RPMI8226 (cell line): Measurements from ENCODE around the gene ZNF236.

Experiments used
- DNase-seq: peaks from one replicate; pipeline ENCODE4 v3.0.0-alpha.2; 2015

ZNF236 gene

GRCh38 chr18:76992226-76993084 lies 170.1 kb downstream of the ZNF236 start:
- DNase-seq = no peak

GRCh38 chr18:76993085-76993382 lies 170.7 kb downstream of the ZNF236 start:
- no peak for DNase-seq

- DNase-seq = no peak
These were observed 171.2 kb downstream of the ZNF236 start for GRCh38 chr18:76993573-76993972.

GRCh38 chr18:76994086-76994654 lies 171.8 kb downstream of the ZNF236 start:
- no peak for DNase-seq

DNA sequence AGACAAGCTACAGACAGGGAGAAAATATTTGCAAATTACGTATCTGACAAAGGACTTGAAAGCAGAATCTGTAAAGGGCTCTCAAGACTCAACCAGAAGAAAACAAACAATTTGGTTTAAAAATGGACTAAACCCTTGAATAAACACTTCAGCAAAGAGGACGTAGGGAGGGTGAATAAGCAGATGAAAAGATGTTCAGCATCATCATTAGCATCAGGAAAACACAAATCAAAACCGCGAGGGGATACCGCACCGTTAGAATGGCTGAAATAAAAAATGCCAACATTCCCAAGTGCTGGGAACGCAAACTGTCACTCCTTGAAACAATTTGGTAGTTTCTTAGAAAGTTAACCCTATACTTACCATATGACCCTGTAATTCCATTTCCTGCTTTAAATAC lies 173.5 kb downstream of the ZNF236 start:
- no peak for DNase-seq

- no peak for DNase-seq
These were observed 174.1 kb downstream of the ZNF236 start for GRCh38 chr18:76996429-76996828.

DNA sequence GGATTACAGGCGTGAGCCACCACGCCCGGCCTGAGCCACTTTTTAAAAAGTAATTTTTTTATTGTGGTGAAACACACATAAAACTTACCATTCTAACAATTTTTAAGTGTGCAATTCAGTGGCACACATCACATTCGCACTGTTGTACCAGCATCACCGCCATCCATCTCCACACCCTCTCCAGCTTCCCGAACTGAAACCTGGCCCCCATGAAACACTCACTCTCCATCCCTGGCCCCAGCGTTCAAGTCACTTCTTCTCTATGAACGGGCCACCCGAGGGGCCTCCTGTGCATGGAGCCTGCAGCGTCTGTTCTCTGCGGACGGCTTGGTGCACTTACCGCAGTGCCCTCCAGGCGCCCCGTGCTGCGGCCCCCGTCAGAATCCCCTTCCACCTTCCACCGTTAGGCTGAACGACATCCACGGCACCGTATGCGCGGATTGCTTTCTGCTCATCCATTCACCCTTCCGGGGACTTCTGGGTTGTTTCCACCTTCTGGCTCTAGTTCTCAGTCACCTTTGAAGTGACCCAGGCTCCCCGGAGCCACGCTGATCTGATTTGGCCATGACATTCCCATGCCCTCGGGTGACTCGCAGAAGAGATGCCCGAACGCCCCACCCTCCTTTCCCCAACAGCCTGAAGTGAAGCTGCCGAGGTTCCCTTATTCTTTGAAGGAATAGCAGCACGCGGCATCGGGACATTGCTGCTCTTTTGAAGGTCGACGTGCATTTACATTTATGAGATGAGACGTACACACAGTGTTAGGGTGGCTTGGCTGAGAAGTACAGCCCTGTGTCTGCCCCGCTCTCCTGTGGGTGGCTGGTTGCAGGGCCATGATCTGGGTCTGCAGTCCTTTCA lies 175.8 kb downstream of the ZNF236 start:
- no peak for DNase-seq

DNA sequence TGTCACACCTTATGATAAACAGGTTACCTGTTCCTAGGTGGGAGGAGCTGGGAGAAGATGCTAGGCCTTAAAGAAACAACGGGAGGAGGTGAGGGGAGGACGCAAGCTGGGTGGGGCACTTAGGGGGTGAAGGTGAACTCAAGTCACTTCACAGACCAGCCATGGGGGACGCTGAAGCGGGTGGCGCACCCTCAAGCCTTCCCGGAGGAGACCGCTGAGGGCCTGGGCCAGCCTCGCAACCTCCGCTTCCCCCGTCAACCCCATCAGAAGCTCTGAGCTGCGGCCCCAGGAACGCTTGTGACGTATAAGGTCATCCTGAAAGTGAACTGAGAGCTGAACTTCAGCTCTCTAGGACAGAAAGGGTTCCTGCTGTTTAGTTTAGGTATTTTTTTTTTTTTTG lies 176.7 kb downstream of the ZNF236 start:
- no peak for DNase-seq

DNA sequence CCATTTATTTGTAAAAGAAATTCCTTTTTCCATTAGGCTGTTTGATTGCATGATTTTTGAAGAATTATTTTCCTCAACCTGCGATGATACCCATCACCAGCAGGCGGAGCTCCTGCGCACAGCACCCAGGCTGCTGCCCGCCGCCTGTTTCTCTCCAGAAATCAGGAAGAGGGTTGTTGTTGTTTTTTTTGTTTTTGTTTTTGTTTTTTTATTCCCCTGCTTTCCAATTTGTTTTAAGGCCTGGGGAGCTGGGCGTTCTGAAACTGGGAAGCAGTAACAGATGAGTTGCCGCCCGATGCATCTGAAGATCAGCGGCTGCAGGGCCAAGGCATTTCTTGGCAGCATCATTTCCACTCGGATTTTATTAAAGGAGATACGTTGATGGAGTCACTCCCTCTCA lies 178.2 kb downstream of the ZNF236 start:
- peak; percentile 53 for DNase-seq

- no peak for DNase-seq
These were observed 178.7 kb downstream of the ZNF236 start for GRCh38 chr18:77001041-77001440.

GRCh38 chr18:77001979-77002378 lies 179.6 kb downstream of the ZNF236 start:
- DNase-seq = no peak

DNA sequence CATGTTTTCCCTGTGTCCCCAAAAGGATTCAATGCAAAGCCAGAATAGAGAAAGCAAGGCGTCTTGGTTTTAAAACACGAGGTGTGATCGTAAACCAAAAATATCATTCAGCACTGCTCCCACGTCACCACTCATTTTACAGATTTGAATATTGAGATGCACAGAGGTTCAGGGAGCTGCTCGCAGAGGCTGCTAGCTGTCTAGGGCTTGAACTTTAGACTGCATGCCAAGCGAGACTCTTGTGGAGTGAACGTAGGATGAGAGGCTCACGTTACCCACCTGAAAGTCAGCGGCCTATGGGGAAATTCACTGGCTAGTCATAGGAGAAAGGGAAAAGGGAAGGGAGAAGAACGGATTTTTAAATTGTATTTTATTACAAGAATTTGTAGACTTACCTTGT lies 180.1 kb downstream of the ZNF236 start:
- DNase-seq = no peak

GRCh38 chr18:77003316-77003715 lies 181.0 kb downstream of the ZNF236 start:
- no peak for DNase-seq

DNA sequence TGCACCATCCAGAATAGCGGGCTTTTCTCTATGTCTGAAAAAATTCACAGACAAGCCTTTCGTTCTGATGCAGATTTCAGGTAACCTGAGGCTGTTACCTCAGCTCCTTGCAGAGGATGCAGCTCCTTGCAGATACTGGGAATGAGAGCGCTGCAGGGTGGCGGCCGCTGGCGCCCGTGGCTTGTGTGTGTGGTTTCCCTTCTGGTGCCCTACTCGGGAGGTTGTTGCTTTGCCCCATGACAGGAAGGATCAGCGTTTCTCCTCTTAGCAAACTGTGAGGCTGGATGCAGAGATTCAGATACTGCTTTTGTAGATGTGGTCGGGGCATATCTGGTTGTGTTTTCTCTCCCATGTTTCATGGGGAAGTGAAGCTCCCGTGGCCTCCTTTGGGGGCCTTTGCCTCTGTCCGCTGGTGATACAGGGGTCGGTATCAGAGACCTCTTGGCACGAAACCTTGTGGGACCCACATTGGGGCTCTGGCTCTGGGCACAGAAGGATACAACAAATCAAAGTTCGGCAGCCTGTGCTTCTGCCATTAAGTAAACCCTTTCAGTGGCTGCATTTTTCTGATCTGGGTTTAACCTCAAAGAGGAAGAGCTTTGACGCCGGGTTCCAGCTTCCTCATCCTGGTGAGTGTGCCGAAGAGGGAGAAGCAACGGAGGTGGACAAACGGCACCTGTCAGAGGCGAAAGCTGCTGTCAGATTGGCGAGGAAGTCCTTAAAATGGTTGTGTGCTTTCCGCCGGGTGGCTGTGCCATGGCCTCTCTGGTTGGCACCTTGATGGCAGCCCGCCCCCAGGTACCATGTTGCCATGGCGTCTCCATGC lies 182.4 kb downstream of the ZNF236 start:
- no peak for DNase-seq

- DNase-seq = peak; percentile 70
These were observed 183.4 kb downstream of the ZNF236 start for GRCh38 chr18:77005651-77006195.

DNA sequence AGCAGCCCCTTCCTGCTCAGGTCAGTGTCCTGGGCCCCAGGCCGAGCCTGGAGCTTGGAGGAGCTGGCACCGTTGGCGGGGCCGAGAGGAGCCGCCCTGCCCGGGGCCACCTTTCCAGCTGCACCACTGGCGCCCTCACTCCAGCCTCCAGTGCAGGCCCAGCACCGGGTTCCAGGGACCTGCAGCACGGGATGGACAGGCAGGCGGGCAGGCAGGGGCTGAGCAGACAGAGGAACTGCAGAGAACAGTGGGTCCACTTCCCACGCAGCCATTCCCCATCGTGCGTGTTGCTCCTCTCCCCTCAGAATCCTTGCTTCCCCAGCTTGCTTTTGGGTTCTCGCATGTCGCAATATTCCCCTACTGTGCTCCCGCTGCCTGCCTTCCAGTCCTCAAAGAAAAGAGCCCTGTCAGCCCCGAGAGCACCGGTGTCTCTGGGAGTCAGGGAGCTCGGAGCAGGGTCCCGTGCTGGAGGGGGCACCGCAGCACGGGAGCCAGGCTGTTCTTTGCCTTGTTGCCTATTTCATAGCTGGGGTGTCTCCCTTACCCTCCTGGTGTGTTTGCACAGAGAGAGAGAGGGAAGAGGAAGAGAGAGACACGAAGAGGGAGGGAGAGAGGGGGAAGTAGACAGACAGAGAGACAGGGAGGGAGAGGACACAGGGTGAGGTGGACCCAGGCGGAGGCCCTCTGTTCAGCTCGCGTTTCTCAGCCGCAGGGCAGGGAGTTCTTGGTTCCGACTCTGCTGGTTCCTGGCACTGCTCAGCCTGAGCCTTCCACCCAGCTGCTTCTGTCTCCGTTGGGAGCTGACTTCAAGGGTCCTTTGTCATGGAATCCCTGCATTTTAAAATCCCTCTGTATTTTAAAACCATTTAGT lies 184.2 kb downstream of the ZNF236 start:
- DNase-seq = no peak

DNA sequence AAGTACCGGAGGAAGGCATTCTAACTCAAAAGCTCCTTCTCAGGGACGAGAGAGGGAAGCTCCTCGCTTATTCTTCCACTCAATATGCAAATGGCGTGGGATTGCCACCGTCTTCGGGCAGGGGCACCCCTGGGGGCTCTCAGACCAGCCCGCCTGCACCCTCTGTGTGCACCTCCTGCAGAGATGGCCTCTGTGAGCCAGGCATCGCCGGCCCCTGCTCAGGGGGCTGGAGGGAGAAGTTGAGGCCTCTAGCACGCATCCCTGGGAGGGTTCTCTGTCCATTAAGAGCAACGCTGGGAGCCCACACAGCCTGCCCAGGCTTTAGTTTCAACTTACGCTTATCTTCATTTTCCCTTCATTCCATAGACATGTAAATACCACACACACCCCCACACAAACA lies 184.9 kb downstream of the ZNF236 start:
- no peak for DNase-seq

DNA sequence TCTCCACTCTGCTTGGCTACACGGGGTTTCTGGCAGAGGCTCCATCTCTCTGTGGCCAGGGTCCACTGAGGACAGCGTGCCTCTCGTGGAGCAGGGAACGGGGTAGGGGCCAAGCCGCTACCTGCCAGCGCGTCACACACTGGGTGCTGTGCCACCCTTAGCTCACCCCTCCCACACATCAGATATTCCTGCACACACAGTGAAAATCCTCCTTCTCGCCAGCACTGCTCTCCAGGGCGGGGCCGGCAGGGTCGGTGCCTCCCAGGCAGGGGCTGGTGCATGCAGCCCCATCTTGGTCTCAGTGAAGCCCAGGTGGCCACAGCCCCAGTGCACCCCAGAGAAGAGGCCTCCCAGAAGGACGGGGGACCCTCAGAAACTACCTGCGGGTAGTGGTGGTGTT lies 185.6 kb downstream of the ZNF236 start:
- DNase-seq = no peak

DNA sequence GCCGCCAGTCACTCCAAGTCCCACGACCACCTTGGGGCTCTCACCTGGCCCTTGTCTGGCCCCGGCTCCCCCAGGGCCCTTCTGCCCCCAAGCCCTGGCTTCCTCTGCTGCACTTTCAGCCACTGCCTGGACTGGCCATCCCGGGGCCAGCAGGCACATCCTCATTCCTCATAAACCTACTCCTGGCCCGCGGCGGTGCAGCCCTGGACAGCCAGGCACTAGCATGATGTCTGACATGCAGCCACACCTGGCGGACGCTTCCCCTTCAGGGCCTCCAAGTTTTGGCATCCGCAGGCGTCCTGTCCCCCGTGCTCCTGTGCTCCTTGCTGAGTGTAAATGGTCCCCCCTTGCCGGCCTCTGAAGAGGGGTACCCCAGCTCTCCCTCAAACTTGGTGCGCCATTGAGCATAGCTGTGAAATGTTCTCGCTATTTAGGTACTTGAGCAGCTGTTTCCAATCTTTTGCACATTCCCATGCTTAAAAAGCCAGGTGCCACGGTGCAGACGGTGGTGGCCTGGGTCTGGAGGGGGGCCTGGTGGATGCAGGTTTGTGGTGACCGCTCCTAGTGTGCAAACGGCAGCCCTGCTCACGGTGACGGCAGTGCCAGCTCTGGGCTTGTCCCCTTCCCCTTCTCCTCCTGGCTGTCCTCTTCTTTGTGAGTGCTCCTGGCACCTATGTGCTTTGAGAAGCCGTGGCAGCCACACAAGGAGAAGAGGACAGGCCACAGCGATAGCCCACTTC lies 186.4 kb downstream of the ZNF236 start:
- no peak for DNase-seq

- no peak for DNase-seq
These were observed 187.3 kb downstream of the ZNF236 start for GRCh38 chr18:77009675-77010074.

- DNase-seq = no peak
These were observed 189.8 kb downstream of the ZNF236 start for GRCh38 chr18:77012120-77012519.
